GM21717 (cell line): ENCODE data around the gene SAT1.
"Not testable (repeated sequence)": the region's sequence is repeated elsewhere in the genome, so short reads cannot be mapped to it uniquely, and the experiment has no call there.

Experiments
- ATAC-seq: cut with Tn5 transposase; IDR thresholded peaks from one replicate; pipeline ENCODE4 v1.9.1; 2021; ENCODE audit warnings: mild to moderate bottlenecking, moderate library complexity; ENCODE audit not compliant: unreplicated experiment

The SAT1 gene

DNA sequence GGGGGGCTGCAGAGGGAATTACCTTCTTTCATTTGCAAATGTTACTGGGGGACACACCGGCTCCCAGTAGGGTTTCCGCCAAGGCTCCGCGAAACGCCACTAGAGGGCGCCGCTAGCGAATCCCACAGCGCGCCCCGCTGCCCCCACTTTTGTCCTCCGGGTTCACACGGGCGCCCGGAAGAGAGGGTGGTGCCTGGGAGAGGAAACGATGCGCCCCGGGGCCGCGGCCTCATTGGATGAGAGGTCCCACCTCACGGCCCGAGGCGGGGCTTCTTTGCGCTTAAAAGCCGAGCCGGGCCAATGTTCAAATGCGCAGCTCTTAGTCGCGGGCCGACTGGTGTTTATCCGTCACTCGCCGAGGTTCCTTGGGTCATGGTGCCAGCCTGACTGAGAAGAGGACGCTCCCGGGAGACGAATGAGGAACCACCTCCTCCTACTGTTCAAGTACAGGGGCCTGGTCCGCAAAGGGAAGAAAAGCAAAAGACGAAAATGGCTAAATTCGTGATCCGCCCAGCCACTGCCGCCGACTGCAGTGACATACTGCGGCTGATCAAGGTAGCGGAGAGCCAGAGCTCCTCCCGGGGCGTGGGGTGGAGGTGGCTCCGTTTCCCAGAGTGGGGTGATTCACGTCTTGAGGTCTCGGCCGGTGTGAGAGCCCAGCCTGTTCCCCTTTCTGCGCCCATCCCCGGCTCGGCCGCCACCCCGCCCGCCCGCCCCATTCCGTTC is at the start of gene SAT1:
Gene SAT1, plus strand, starts transcription at position 311 of the 726 bp plus-strand sequence. Its CDS starts 179 bp downstream, at position 490.
- peak; percentile 82 for ATAC-seq

DNA sequence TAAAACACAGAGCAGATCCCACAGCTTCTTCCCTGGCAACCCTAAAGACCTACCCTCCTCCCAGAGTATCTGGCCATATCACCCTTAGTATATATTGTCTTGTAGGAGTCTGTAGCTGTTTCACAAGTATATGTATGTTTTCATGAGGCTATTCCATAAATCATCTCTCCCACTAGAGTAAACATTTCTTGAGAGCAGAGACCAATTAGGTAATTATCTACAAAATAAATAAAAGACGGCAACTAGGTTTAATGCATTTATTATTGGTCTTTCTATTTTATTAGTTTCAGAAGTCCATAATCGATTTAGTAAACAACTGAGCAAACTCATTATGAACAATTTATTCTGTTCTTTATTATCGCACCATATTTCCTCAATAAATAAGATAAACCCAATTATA is 46.9 kb upstream of the SAT1 start:
- ATAC-seq = no peak

DNA sequence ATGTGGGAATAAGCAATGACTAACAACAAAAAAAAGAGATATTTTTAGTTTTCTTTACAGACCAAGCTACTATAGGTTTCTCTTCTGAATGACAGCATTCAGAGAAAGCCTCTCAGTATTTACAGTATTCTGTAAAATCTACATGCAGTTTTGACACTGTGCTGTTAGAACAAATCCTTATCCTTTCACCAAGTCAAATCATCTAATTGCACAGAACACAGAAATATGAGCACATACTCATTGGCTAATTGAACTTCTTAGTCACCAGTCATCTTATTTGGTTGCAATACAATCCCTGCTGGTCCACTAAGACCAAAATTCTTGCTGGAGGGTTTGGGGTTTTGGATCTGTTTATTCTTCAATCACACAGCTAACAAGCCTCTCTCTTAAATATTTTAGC is 45.6 kb upstream of the SAT1 start:
- ATAC-seq = no peak

DNA sequence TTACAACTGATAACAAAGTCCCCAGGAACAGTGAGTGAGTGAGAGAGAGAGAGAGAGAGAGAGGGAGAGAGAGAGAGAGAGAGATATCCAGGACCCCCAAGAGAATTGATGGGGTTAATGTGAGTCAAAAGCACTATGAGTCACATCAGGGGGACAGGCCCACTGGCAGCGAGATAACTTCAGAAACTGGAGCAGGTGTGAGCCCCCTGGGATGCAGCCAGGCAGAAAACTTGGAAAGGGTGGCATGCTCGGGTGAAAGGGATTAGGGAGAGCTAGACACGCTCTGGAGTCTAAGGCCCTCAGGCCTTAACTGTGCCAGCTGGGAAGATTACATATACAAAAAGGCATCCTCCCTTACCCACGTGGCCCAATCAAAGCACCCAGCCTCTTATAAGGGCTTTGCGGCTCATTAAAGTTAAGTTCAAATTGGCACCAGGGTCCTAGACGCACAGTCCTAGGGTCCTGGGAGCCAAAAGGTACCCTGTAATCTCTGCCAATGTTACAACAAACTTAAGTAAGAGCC is 40.7 kb upstream of the SAT1 start:
- ATAC-seq = no peak

DNA sequence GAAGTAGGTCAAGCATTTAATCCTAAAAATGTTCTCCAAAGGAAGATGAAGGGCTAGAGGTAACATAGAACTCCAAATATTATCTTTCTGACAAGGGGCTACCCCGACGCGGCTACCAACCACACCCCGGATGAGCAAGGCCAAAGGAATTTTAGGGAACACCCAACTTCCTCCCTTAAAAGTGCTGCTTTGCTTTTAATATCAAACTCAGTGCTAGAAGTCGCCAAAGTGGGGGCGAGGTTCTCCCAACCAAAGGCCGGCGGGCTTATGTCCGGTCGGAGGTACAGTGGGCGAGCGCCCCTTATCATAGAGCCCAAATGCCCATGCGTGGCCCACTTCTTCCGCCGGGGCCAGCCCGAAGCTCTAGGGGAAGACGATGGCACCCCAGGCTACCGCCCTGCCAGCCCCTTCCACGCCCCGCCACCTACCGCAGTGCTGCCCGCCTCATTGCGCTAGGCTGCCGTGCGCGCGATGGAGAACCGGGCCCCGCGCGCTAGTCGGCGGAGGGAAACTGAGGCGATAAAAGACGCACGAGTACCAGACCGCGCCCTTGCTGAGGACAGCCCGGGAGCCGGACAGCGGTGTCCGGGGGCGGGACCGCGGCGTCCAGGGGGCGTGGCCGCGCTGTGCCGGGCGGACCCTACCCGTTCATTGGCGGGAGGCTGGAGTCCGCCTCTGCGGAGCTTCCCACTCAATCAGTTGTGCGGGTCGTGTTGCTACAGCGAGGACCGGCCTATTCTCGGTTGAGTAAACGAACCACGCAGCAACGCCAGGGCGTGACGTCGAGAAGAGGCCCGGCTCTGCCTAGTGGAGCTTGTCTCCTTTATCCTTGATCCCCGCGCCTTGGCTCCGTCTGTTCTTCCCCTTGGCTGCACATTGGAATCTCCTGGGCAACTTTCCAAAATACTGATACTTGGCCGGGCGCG is 40.0 kb upstream of the SAT1 start, which contains the start of gene ACOT9:
Gene ACOT9, minus strand, starts transcription at position 580 of the 926 bp plus-strand sequence. Its CDS starts 132 bp downstream, at position 448.
- peak; percentile 95 for ATAC-seq

DNA sequence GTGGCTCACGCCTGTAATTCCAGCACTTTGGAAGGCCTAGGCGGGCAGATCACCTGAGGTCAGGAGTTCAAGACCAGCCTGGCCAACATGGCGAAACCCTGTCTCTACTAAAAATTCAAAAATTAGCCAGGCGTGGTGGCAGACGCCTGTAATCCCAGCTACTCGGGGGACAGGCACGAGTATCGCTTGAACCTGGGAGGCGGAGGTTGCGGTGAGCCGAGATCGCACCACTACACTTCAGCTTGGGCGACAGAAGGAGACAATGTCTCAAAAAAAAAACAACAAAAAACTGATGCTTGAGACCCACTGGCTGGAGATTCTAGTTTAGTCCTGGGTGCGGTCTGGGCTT is 39.4 kb upstream of the SAT1 start:
- not testable (repeated sequence) for ATAC-seq

DNA sequence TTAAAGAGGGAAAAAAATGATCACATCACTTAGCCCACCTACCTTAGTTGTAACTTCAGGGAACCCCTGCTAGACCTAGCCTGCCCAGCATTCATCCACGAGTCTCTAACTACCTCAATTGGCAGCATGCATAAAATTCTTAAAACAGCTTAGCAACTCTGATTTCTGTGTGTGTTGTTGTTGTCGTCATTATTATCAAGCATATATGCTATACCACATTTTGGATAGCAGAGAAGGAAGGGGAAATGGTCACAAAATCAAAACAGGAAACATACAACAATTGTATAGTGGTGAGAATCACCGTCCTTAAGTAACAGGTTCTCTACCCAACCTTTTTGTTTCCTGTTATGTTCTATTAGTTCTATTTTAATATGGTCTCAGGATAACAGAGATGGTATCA is 37.2 kb upstream of the SAT1 start:
- ATAC-seq = no peak

DNA sequence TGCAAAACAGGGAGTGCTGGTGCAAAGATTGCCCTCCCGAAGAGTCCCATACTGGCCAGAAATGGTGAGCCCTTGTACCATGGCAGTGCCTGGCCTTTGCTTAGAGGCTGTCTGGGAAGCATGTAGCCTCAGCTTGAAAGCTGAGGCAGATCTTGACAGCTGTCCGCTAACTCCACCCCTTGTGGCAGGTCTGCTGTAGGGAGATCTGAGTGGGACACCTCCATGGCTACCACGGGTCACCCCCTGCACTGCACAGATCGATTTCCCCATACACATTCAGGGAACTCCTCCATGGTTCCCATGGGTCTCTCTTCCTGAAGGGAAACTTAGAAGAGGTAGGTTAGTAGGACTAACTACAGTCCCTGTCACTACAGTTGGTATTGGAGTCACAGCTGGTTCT is 33.8 kb upstream of the SAT1 start:
- no peak for ATAC-seq

DNA sequence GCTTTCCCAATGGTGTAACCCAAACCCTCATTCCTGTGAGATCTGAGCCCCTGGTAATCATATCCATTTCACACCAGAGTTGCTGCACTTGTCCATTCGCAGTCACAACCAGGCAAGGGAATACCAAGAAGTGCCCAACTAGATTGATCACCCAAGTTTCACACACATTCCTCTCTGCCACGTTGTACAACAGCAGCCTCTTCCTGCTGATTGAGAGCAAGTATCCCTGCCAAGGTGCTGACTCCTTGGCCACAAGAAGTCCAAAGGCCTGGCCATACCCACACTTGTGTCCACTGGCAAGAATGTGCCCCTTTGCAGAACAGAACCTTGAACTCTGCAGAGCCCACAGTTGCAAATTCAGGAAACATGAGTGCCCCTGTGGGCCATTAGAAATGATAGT is 33.4 kb upstream of the SAT1 start:
- no peak for ATAC-seq

DNA sequence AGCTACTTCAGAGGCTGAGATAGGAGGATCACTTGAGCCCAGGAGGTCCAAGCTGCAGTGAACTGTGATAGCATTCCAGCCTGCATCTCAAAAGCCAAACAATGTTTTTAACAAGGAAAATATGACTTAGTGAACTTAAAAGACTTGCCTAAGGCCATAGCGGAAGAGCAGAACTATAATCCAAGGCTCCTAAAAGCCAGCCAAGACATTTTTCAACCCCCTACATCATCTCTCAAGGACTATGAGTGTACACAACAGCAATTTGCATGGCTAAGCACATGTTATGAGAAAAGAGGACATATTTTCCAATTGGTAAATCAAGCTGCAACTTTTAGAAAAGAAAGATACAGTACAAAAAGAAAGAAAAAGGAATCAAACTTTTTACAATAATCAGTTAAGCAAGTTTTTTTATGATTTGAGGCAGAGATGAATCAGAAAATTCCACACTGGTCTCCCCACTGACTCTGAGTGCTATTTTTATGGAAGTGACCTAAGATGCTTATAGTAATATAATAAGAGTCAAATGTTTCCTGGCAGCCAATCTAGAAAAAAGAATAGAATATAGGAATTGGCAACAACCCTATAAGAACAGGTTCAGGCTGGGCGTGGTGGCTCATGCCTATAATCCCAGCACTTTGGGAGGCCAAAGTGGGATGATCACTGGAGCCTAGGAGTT is 30.1 kb upstream of the SAT1 start:
- ATAC-seq = no peak

DNA sequence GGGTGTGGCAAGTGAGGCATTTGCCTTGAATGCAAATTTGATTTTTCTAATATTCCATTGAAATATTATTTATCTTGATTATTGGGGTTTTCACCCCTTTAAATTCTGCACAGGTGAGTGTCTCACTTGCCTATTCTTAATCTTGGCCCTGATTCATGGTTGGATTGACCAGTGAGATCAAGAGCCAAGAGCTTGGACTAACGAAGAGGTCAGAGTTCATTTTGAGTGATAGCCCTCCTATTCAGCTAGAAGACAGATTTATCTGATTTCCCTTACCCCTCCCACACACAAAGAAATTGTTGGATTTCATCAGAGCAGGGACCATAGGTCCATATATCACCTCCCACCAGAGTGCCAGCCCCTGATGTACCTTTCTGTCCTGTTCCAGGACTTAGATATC is 28.3 kb upstream of the SAT1 start:
- ATAC-seq = no peak

DNA sequence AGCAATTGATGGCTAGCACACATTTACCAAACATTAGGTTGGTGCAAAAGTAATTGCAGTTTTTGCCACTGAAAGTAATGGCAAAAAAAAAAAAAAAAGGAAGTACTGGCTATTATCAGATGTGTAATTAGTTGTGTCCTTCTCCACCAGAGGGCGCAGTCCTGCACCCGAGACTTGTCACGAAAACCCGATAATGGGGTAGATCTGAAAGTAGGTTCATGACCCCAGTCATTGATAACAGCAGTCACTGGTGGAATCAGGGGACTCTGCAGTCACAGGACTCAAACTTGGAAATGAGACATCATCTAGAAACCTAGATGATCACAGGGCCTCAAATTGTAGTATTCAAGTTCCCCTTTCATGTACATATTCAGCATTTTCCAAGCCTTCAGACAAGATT is 26.8 kb upstream of the SAT1 start:
- peak; percentile 68 for ATAC-seq

DNA sequence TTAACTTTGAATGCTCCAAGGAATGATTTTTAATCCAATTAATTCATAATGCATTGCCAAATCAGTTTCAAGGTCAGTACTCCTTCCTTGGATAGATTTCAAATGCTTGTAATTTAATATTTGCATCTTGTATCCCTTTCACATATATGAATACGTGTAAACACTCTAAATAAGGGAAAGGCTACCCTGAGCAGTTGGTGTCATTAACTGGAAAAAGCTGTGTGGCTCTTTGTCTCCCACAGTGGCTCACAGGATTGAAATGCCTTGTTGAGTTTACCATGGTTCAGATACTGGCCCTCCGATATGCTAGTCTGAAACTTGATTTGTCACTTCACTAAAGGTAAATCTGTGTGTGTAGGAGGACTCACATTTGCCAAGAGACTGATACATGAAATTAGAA is 23.2 kb upstream of the SAT1 start:
- ATAC-seq = no peak

DNA sequence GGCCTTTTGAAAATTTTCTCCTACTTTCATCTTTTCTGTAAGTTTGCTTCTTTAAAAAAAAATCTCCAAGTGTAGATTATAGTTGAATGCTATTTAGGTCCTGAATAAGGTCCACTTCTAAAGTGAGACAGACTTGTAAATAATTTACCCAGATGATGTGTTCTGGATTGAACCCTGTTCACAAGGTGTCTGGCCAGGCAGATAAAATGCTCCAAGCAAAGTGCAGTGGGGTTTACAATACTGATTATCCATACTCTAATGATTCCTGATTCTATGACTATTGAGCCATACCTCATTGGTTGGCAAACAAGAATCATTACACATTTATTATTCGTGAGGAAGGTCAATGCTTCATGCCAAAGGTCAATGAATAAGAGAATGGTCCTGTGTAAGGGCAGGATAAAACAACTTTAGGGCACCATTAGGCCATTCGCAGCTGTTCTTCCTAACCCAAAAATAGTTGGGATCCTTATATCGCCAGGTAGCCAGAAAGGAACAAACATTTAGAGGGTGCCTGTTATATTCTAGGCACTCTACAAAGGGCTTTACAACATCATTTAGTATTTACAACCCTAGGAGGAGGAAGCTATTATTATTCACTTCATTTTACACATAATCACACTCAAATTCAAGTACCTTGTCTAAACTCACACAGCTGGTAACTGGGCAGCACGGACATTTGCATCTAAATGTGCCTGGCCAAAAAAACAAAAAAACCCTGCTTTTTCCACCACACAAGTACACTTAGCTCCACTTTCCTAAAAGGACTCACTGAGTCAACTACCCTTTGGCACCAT is 18.6 kb upstream of the SAT1 start:
- ATAC-seq = no peak

DNA sequence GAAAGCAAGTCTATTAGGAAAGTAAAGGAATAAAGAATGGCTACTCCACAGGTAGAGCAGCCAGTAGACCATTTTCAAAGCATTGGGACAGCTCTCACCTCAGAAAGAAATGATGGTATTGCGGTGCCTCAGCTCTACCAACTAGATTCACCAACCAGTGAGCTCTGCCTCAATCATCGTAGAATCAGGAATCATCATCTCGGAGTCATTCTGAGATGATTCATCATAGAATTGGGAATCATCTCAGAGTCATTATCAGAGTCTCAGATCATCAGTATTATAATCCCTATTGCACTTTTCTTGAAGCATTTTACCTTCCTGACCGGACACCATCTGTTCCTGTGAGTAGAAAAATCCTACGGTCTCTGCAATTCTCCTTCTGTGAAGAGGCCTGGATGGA is 17.5 kb upstream of the SAT1 start:
- no peak for ATAC-seq

DNA sequence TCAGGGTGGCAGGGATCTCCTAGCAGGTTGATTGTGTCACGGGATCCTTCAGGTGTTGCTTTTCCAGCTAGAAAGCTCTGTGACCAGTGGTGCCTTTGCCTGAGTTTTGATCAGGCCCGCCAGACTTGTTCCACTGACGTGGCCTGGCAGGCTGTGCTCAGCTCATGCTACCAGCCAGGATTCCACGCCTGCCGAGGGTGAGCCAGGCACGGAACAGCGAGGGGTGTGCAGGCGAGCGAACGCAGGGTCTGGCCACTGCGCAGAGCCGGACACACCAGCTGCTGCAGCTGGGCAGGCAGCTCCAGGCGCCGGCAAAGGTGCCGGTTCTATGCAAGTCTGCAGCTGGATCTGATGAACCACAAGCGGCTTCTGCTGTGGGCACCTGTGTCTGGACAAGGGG is 17.1 kb upstream of the SAT1 start:
- no peak for ATAC-seq

DNA sequence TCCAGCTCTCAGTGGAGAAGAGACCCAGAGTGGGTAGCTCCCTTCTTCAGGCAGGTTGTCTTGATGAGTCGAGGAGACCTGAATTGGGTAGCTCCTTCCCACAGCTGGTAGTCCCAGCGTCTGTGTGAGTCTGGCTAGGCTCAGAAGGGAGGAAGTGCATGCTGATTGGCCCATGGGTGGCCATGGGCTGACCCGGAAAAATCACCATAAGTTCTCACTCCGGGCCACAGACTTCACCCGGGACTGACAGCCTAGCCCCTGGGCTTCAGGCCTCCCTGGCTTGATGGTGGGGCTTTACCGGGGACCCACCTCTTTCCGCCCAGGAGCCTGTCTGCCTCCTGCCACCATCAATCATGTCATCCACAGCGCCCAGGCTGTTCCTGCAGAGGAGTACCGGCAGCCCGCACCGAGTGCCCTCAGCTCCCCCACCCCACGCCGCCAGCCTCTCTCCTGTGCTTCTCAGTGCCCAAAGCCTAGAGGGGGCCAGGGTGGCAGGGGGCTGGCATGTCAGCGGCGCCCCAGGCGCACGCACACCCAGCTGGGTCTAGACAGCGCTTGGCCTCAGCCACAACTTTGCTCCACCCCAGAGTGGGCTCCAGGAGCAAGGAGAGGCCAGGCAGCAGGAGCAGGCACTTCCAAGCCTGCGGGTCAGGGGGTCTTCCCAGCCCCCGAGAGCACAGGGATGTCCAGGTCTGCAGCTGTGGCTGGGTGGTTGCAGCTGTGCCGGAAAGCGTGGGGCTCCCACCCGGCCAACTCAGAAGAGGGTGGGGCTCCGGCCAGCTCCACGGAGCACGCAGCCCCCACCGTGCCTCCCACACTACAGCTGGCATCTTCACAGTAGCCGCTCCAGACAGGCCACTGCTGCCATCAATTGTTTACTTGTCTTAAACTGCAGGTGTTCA is 16.1 kb upstream of the SAT1 start:
- ATAC-seq = peak; percentile 59

DNA sequence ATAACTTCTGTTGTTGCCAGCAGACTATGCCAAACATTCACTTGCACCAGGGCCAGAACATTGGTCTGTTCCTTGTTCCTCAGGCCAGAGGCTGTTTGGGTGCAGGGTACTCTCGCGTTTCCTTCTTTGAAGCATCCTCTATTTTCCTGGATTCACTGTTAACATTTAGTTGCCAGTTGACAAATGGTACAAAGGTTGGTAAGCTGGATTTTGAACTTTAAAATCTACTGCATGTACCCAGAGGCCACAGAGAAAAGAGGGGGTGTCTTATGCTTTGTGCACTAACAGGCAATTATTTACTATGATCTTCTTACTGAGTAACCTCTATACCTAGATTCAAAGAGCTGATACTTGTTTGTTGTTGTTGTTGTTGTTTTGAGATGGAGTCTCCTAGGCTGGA is 12.8 kb upstream of the SAT1 start:
- no peak for ATAC-seq

DNA sequence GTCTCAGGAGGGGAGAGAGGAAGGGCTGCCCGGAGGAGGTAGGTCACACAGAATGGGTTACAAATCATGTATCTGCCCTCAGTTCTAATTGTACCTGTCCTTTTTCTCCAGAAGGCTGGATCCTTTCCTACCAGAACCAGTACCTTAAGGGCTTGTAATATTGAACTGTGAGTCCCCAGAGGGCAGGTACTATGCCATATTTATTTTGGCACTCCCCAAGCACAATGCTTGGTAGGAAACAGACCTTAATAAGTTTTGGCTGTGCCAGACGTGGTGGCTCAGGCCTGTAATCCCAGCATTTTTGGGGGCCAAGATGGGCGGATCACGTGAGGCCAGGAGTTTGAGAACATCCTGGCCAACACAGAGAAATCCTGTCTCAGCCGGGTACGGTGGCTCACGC is 11.9 kb upstream of the SAT1 start:
- ATAC-seq = not testable (repeated sequence)
